HG02588 (cell line): Measurements from ENCODE around the gene TUBGCP3.

Experiments
- ATAC-seq: cut with Tn5 transposase; IDR thresholded peaks from one replicate; pipeline ENCODE4 v1.9.1; 2021; ENCODE audit warnings: mild to moderate bottlenecking, moderate library complexity; ENCODE audit not compliant: unreplicated experiment

Gene TUBGCP3

GRCh38 chr13:112444416-112445399 lies 143.2 kb downstream of the TUBGCP3 start:
- no peak for ATAC-seq

GRCh38 chr13:112443995-112444311 lies 144.0 kb downstream of the TUBGCP3 start:
- peak; percentile 57 for ATAC-seq

- no peak for ATAC-seq
These were observed 144.6 kb downstream of the TUBGCP3 start for GRCh38 chr13:112443191-112443994.

GRCh38 chr13:112442483-112443090 lies 145.4 kb downstream of the TUBGCP3 start:
- no peak for ATAC-seq

- ATAC-seq: no peak
These were observed 146.1 kb downstream of the TUBGCP3 start for GRCh38 chr13:112441779-112442310.

- no peak for ATAC-seq
These were observed 146.7 kb downstream of the TUBGCP3 start for GRCh38 chr13:112441226-112441625.

- ATAC-seq: no peak
These were observed 149.4 kb downstream of the TUBGCP3 start for GRCh38 chr13:112438515-112438914.

- no peak for ATAC-seq
These were observed 149.9 kb downstream of the TUBGCP3 start for GRCh38 chr13:112438094-112438493.

- no peak for ATAC-seq
These were observed 152.0 kb downstream of the TUBGCP3 start for GRCh38 chr13:112435973-112436372.
